K562 (cell line): ENCODE data around the gene SSU72. TPM values are rescaled to one million over a fixed set of nuclear protein-coding genes. Genes with fewer than 3 reads are reported as not detected.

Experiments used
- BRCA1 ChIP-seq, 2 experiments: fragments of 450-650 bp in 1 of 2; sonication (generic) in 1 of 2; formaldehyde crosslinking in 1 of 2; IDR thresholded peaks; 2 replicates each; pipeline versions ENCODE4 v1.5.0 to v1.6.1; 2017 to 2020; ENCODE audit warnings: mild to moderate bottlenecking in 1 of 2, missing genetic modification reagents in 1 of 2
- CAMTA2 ChIP-seq: fragments of 250-450 bp; sonication (Bioruptor Pico); conservative IDR thresholded peaks from 2 replicates; pipeline ENCODE4 v1.5.1; 2022
- CHD1 ChIP-seq: fragments of 200-600 bp; sonication (generic); IDR thresholded peaks from one replicate; pipeline ENCODE4 v1.6.1; 2012; ENCODE audit warnings: mild to moderate bottlenecking, moderate library complexity, low read length, inconsistent platforms
- EGR1 ChIP-seq: fragments of 450-650 bp; conservative IDR thresholded peaks from 2 replicates; pipeline ENCODE4 v1.6.1; 2017; ENCODE audit warnings: mild to moderate bottlenecking
- HDAC2 ChIP-seq: fragments of 450-650 bp; IDR thresholded peaks from 2 replicates; pipeline ENCODE4 v1.6.1; 2016; ENCODE audit warnings: mild to moderate bottlenecking
- HMGN3 ChIP-seq: IDR thresholded peaks from 2 replicates; pipeline ENCODE4 v1.6.1; 2011; ENCODE audit warnings: borderline replicate concordance, low read depth, mild to moderate bottlenecking, mixed read lengths, low read length; ENCODE audit not compliant: insufficient read length; ENCODE audit errors: extremely low read depth
- HNRNPH1 ChIP-seq: fragments of 200-400 bp; formaldehyde crosslinking; optimal IDR thresholded peaks from 2 replicates; pipeline ENCODE3; 2017; ENCODE audit warnings: low read depth, mild to moderate bottlenecking, low read length, moderate library complexity
- KDM5B ChIP-seq: fragments of 200-600 bp; sonication (generic); IDR thresholded peaks from 2 replicates; pipeline ENCODE4 v1.6.1; 2012; ENCODE audit warnings: low read depth, mild to moderate bottlenecking, moderate library complexity, low read length, control low read depth, inconsistent platforms; ENCODE audit not compliant: insufficient replicate concordance
- MXD1 ChIP-seq: fragments of 250-450 bp; sonication (Bioruptor Pico); IDR thresholded peaks from 2 replicates; pipeline ENCODE4 v1.8.0; 2021; ENCODE audit warnings: borderline replicate concordance, mild to moderate bottlenecking, moderate library complexity; ENCODE audit not compliant: poor library complexity, severe bottlenecking
- POLR2A ChIP-seq: fragments of 450-650 bp; conservative IDR thresholded peaks from 2 replicates; pipeline ENCODE4 v1.6.1; 2016
- POLR2H ChIP-seq: IDR thresholded peaks from 2 replicates; pipeline ENCODE4 v1.6.1; 2016; ENCODE audit warnings: missing genetic modification characterization, low read depth, mild to moderate bottlenecking, control low read depth, missing compliant biosample characterization, moderate library complexity
- PYGO2 ChIP-seq: fragments of 450-650 bp; IDR thresholded peaks from 2 replicates; pipeline ENCODE4 v1.6.1; 2016; ENCODE audit warnings: mild to moderate bottlenecking, missing genetic modification characterization, moderate library complexity, missing compliant biosample characterization
- SMARCA4 ChIP-seq: fragments of 450-650 bp; IDR thresholded peaks from 2 replicates; pipeline ENCODE4 v1.6.1; 2016
- TCFL5 ChIP-seq: fragments of 250-450 bp; sonication (Bioruptor Pico); conservative IDR thresholded peaks from 2 replicates; pipeline ENCODE4 v1.6.1; 2021; ENCODE audit warnings: mild to moderate bottlenecking, moderate library complexity, matching md5 sums
- TFAM ChIP-seq: fragments of 250-450 bp; sonication (Bioruptor Pico); conservative IDR thresholded peaks from 2 replicates; pipeline ENCODE4 v1.5.0; 2021; ENCODE audit warnings: mild to moderate bottlenecking, moderate library complexity
- ZBTB34 ChIP-seq: fragments of 250-450 bp; sonication (Bioruptor Pico); IDR thresholded peaks from 2 replicates; pipeline ENCODE4 v1.8.0; 2021; ENCODE audit warnings: mild to moderate bottlenecking, moderate library complexity
- ZNF311 ChIP-seq: fragments of 250-450 bp; sonication (Bioruptor Pico); IDR thresholded peaks from 2 replicates; pipeline ENCODE4 v1.4.0; 2020; ENCODE audit warnings: mild to moderate bottlenecking, moderate library complexity
- ZNF347 ChIP-seq: fragments of 450-650 bp; formaldehyde crosslinking; IDR thresholded peaks from 2 replicates; pipeline ENCODE4 v1.4.0; 2020; ENCODE audit warnings: low read depth, mild to moderate bottlenecking, moderate library complexity
- polyA plus RNA-seq, 8 experiments: library from polyadenylated mRNA; depleted of rRNA in 4 of 8; stranded (reverse) in 5 of 8; unstranded in 3 of 8; fragments of >200 nt; fragmentation: Nextera tagmentation in 2 of 8; fragmentation: Illumina TruSeq in 1 of 8; extraction: Ambion mirVana in 2 of 8; extraction: Trizol in 1 of 8; gene quantifications; 2 replicates each; pipeline versions ENCODE4 v1.2.1 to v1.2.3, GENCODE V29; 2011 to 2014; ENCODE audit warnings: inconsistent platforms in 1 of 8, missing spikeins in 1 of 8
- total RNA-seq, 7 experiments: library from RNA; depleted of rRNA in 6 of 7; stranded (reverse); fragments of >200 nt in 6 of 7; fragmentation: Illumina TruSeq in 2 of 7; extraction: Trizol in 2 of 7; gene quantifications; 2 replicates each; pipeline versions ENCODE4 v1.2.1 to v1.2.3, GENCODE V29; 2011 to 2021; ENCODE audit warnings: low replicate concordance in 1 of 7
- TF ChIP-seq, protein P1 (sequence below): IDR thresholded peaks from 2 replicates; pipeline ENCODE4 v1.6.1; 2016; ENCODE audit warnings: missing genetic modification characterization, missing compliant biosample characterization
- TF ChIP-seq, protein P2 (sequence below): fragments of 450-650 bp; IDR thresholded peaks from 2 replicates; pipeline ENCODE4 v1.6.1; 2016; ENCODE audit warnings: low read depth, mild to moderate bottlenecking, moderate library complexity
- TF ChIP-seq, protein P3 (sequence below): fragments of 250-450 bp; sonication (Bioruptor Pico); IDR thresholded peaks from 2 replicates; pipeline ENCODE4 v1.8.0; 2021; ENCODE audit warnings: moderate library complexity, mild to moderate bottlenecking, inconsistent platforms

Gene SSU72
- total and polyA plus RNA-seq, 9 of the 15 experiments (the other 6 are each of a cell fraction or from before 2014, with no cell fraction given), result 70.8 to 201 (median 94.6) TPM

GRCh38 chr1:1599030-1599934, 24.6 kb upstream of the SSU72 start (continued):
- TF ChIP-seq MXD1 (CRISPR knock-in tag) (no peak), HMGN3 (no peak), ZNF347 (CRISPR knock-in tag) (no peak), TCFL5 (no peak), EGR1 (no peak), HNRNPH1 (no peak), CAMTA2 (CRISPR knock-in tag) (no peak), BRCA1 (IDR thresholded peaks at IDR 0.05) (no peak), BRCA1 (CRISPR knock-in tag; IDR thresholded peaks at IDR 0.05) (no peak), CHD1 (no peak), HDAC2 (no peak), PYGO2 (no peak), POLR2H (tag) (no peak), ZNF311 (no peak), POLR2A (no peak), ZBTB34 (CRISPR knock-in tag) (no peak), SMARCA4 (no peak), TFAM (CRISPR knock-in tag) (no peak), KDM5B (no peak)
- TF ChIP-seq, protein P1, sequence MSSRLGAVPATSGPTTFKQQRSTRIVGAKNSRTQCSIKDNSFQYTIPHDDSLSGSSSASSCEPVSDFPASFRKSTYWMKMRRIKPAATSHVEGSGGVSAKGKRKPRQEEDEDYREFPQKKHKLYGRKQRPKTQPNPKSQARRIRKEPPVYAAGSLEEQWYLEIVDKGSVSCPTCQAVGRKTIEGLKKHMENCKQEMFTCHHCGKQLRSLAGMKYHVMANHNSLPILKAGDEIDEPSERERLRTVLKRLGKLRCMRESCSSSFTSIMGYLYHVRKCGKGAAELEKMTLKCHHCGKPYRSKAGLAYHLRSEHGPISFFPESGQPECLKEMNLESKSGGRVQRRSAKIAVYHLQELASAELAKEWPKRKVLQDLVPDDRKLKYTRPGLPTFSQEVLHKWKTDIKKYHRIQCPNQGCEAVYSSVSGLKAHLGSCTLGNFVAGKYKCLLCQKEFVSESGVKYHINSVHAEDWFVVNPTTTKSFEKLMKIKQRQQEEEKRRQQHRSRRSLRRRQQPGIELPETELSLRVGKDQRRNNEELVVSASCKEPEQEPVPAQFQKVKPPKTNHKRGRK (tag), result no peak
- TF ChIP-seq, protein P2, sequence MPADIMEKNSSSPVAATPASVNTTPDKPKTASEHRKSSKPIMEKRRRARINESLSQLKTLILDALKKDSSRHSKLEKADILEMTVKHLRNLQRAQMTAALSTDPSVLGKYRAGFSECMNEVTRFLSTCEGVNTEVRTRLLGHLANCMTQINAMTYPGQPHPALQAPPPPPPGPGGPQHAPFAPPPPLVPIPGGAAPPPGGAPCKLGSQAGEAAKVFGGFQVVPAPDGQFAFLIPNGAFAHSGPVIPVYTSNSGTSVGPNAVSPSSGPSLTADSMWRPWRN, result no peak
- TF ChIP-seq, protein P3, sequence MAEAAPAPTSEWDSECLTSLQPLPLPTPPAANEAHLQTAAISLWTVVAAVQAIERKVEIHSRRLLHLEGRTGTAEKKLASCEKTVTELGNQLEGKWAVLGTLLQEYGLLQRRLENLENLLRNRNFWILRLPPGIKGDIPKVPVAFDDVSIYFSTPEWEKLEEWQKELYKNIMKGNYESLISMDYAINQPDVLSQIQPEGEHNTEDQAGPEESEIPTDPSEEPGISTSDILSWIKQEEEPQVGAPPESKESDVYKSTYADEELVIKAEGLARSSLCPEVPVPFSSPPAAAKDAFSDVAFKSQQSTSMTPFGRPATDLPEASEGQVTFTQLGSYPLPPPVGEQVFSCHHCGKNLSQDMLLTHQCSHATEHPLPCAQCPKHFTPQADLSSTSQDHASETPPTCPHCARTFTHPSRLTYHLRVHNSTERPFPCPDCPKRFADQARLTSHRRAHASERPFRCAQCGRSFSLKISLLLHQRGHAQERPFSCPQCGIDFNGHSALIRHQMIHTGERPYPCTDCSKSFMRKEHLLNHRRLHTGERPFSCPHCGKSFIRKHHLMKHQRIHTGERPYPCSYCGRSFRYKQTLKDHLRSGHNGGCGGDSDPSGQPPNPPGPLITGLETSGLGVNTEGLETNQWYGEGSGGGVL (CRISPR knock-in tag), result no peak
